SK-N-SH (cell line): ENCODE results near the gene CUL3. TPM values are rescaled to one million over a fixed set of nuclear protein-coding genes. Genes with fewer than 3 reads are reported as not detected.
A peak's percentile ranks its signal among the peaks of the same experiment; 100 is the strongest.

Experiments
- CTCF ChIA-PET: fragments of 300-600, 350-600 bp; formaldehyde crosslinking; extraction: SDS; loops from one replicate; lab custom pipeline; 2021; lab: Yijun Ruan, JAX
- POLR2A ChIA-PET: fragments of 350-600 bp; sonication (Branson Sonifier 250); formaldehyde crosslinking; extraction: SDS; loops from one replicate; lab custom pipeline; 2020; ENCODE audit warnings: antibody characterized with exemption, inconsistent platforms; lab: Yijun Ruan, JAX
- DNase-seq: peaks from one replicate; pipeline ENCODE4 v3.0.0; 2012
- H2AFZ ChIP-seq: fragments of 200-600 bp; sonication (generic); 2 replicates; pipeline ENCODE4 v1.8.1; 2016; ENCODE audit warnings: antibody characterized with exemption, mild to moderate bottlenecking, low read depth
- H3F3A ChIP-seq: fragments of 200-600 bp; sonication (generic); replicated peaks from 2 replicates; pipeline ENCODE3; 2016; ENCODE audit warnings: antibody characterized with exemption, mild to moderate bottlenecking; ENCODE audit not compliant: insufficient read depth
- H3K27ac ChIP-seq, 2 experiments: fragments of 200-500 bp in 1 of 2; fragments of 200-600 bp in 1 of 2; sonication (Bioruptor generic) in 1 of 2; sonication (generic), shearing (Covaris generic) in 1 of 2; 2 replicates each; pipeline versions ENCODE4 v1.5.1 to v1.6.1; 2014 to 2016; ENCODE audit warnings: low read depth in 2 of 2, inconsistent platforms in 1 of 2, low read length in 1 of 2, mild to moderate bottlenecking in 1 of 2, mixed read lengths in 1 of 2
- H3K27me3 ChIP-seq: fragments of 200-600 bp; sonication (generic), shearing (Covaris generic); 2 replicates; pipeline ENCODE4 v1.6.1; 2016; ENCODE audit warnings: mixed run types; ENCODE audit not compliant: insufficient read depth
- H3K36me3 ChIP-seq, 2 experiments: fragments of 200-500 bp in 1 of 2; fragments of 200-600 bp in 1 of 2; sonication (Bioruptor generic) in 1 of 2; sonication (generic) in 1 of 2; replicated peaks in 1 of 2; 2 replicates each; pipeline versions ENCODE3 to v1.5.1; 2014 to 2016; ENCODE audit warnings: low read length in 1 of 2, mild to moderate bottlenecking in 1 of 2; ENCODE audit not compliant: insufficient read depth in 2 of 2, control insufficient read depth in 1 of 2
- H3K4me1 ChIP-seq, 2 experiments: fragments of 200-500 bp in 1 of 2; fragments of 200-600 bp in 1 of 2; sonication (Bioruptor generic) in 1 of 2; sonication (generic), shearing (Covaris generic) in 1 of 2; 2 replicates each; pipeline versions ENCODE4 v1.5.1 to v1.6.1; 2014 to 2016; ENCODE audit warnings: low read depth in 1 of 2, low read length in 1 of 2, mixed run types in 1 of 2; ENCODE audit not compliant: insufficient read depth in 2 of 2, control insufficient read depth in 1 of 2
- H3K4me2 ChIP-seq: fragments of 200-600 bp; sonication (generic), shearing (Covaris generic); 2 replicates; pipeline ENCODE4 v1.6.1; 2017; ENCODE audit warnings: mixed run types
- H3K4me3 ChIP-seq, 2 experiments: fragments of 200-500 bp in 1 of 2; fragments of 200-600 bp in 1 of 2; sonication (Bioruptor generic) in 1 of 2; sonication (generic), shearing (Covaris generic) in 1 of 2; 2 replicates each; pipeline versions ENCODE4 v1.5.1 to v1.8.1; 2014 to 2016; ENCODE audit warnings: low read depth in 2 of 2, inconsistent platforms in 1 of 2, low read length in 1 of 2, mild to moderate bottlenecking in 1 of 2, mixed read lengths in 1 of 2, moderate library complexity in 1 of 2
- H3K79me2 ChIP-seq: fragments of 200-600 bp; sonication (generic); 2 replicates; pipeline ENCODE4 v1.8.1; 2017; ENCODE audit warnings: mild to moderate bottlenecking; ENCODE audit not compliant: insufficient read depth
- H3K9ac ChIP-seq: fragments of 200-600 bp; sonication (generic); 2 replicates; pipeline ENCODE4 v1.6.1; 2017; ENCODE audit warnings: mixed run types
- H3K9me2 ChIP-seq: fragments of 200-600 bp; sonication (generic); 2 replicates; pipeline ENCODE4 v1.6.1; 2017; ENCODE audit warnings: mixed run types
- H3K9me3 ChIP-seq: fragments of 200-600 bp; sonication (generic); 2 replicates; pipeline ENCODE4 v1.6.1; 2017; ENCODE audit warnings: mixed run types, mild to moderate bottlenecking, moderate library complexity
- H4K20me1 ChIP-seq: fragments of 200-600 bp; sonication (generic); 2 replicates; pipeline ENCODE4 v1.6.1; 2017; ENCODE audit warnings: mild to moderate bottlenecking, mixed run types; ENCODE audit not compliant: insufficient read depth
- CTCF ChIP-seq: fragments of 200-600 bp; sonication (generic); IDR thresholded peaks from 2 replicates; pipeline ENCODE4 v1.6.1; 2017; ENCODE audit warnings: antibody characterized with exemption, mild to moderate bottlenecking, moderate library complexity
- FOSL2 ChIP-seq: IDR thresholded peaks from 2 replicates; pipeline ENCODE4 v1.4.0; 2012; ENCODE audit warnings: low read depth, mild to moderate bottlenecking, moderate library complexity, borderline replicate concordance
- FOXM1 ChIP-seq: IDR thresholded peaks from 2 replicates; pipeline ENCODE4 v1.4.0; 2012; ENCODE audit warnings: low read depth, mild to moderate bottlenecking
- IRF3 ChIP-seq: fragments of 150-350 bp; IDR thresholded peaks from 2 replicates; pipeline ENCODE4 v1.6.1; 2016; ENCODE audit warnings: mild to moderate bottlenecking, low read depth, low read length
- NFIC ChIP-seq: IDR thresholded peaks from 2 replicates; pipeline ENCODE4 v1.4.0; 2012; ENCODE audit warnings: borderline replicate concordance
- RFX5 ChIP-seq: IDR thresholded peaks from 2 replicates; pipeline ENCODE4 v1.6.1; 2012; ENCODE audit warnings: mild to moderate bottlenecking, improper control_type of control experiment, low read length
- RXRA ChIP-seq: IDR thresholded peaks from 2 replicates; pipeline ENCODE4 v1.4.0; 2012; ENCODE audit warnings: low read depth, mild to moderate bottlenecking, borderline replicate concordance
- SMC3 ChIP-seq: IDR thresholded peaks from 2 replicates; pipeline ENCODE4 v1.6.1; 2012; ENCODE audit warnings: low read depth, low read length, improper control_type of control experiment
- TAF1 ChIP-seq: IDR thresholded peaks from 2 replicates; pipeline ENCODE4 v1.6.1; 2012; ENCODE audit warnings: low read depth, mild to moderate bottlenecking, low read length, moderate library complexity, borderline replicate concordance
- TCF12 ChIP-seq: IDR thresholded peaks from 2 replicates; pipeline ENCODE4 v1.4.0; 2012
- TEAD4 ChIP-seq: IDR thresholded peaks from 2 replicates; pipeline ENCODE4 v1.4.0; 2012; ENCODE audit warnings: mild to moderate bottlenecking, borderline replicate concordance; ENCODE audit not compliant: insufficient read depth
- YY1 ChIP-seq: IDR thresholded peaks from 2 replicates; pipeline ENCODE4 v1.4.0; 2012; ENCODE audit warnings: low read depth, mild to moderate bottlenecking
- WGBS: methylation state at CpG from one replicate; pipeline ENCODE4 v1.1.6; 2017; ENCODE audit warnings: low lambda C conversion rate; 5-methylcytosine and 5-hydroxymethylcytosine counted together
- polyA plus RNA-seq, 3 experiments: library from polyadenylated mRNA; depleted of rRNA; stranded (reverse); fragments of >200 nt; gene quantifications; 2 replicates each; pipeline ENCODE4 v1.2.3, GENCODE V29; 2012

CUL3 gene
- polyA plus RNA-seq, 1 of the 3 experiments (the other 2 are of a cell fraction) = 17.3 TPM

- Histone ChIP-seq H3F3A (peaks cover 7% of the 10 kb centered on the region), H3K79me2 (peaks cover 98% of the 10 kb centered on the region), H3K36me3 (peaks cover 26 to 34% of the 10 kb centered on the region in 2 experiments)
- TF ChIP-seq RXRA (no peak), FOXM1 (no peak), SMC3 (no peak), CTCF (no peak), FOSL2 (no peak), TAF1 (no peak), RFX5 (no peak), NFIC (no peak), IRF3 (no peak), TEAD4 (no peak)
- TF ChIP-seq, all 33 proteins: peak for 0
- Histone ChIP-seq H3K9me3 (no peaks in the 10 kb centered on the region), H3K4me2 (no peak overlapping the region), H4K20me1 (peaks cover 72% of the 10 kb centered on the region), H3K9me2 (no peaks in the 10 kb centered on the region), H3K9ac (no peak overlapping the region), H3K27me3 (no peaks in the 10 kb centered on the region), H2AFZ (no peak overlapping the region), H3K27ac (peak overlapping the region in 1 of 2 experiments; percentile 0; a peak in 1 of 4 replicates), H3K4me1 (peaks cover 0 to 10% of the 10 kb centered on the region in 2 experiments; a peak in 2 of 4 replicates), H3K4me3 (no peak overlapping the region)
- POLR2A ChIA-PET = no interaction called here
- no peak for DNase-seq
- CTCF ChIA-PET = no interaction called here
Measured at GRCh38 chr2:224556381-224556780, 28.8 kb downstream of the CUL3 start.

- H3K4me1 ChIP-seq = peaks cover 0 to 10% of the 10 kb centered on the region in 2 experiments; a peak in 2 of 4 replicates
- no peak for TF ChIP-seq TCF12
- no peak for TF ChIP-seq YY1
- H2AFZ ChIP-seq = no peak overlapping the region
- POLR2A ChIA-PET = no interaction called here
- no peaks in the 10 kb centered on the region for H3K27me3 ChIP-seq
- no peak overlapping the region for H3K4me2 ChIP-seq
- CTCF ChIA-PET = no interaction called here
- H3K9me2 ChIP-seq = no peaks in the 10 kb centered on the region
- 90% methylated on average over 4 of the region's 4 CpGs for WGBS
- peaks cover 98% of the 10 kb centered on the region for H3K79me2 ChIP-seq
- H3F3A ChIP-seq = peaks cover 7% of the 10 kb centered on the region
- H3K9me3 ChIP-seq = no peaks in the 10 kb centered on the region
- H3K27ac ChIP-seq = 0 out of 4 replicates have a peak overlapping the region, but pooled peaks of 1 of the 2 experiments have one; percentile 0
- peaks cover 67% of the 10 kb centered on the region for H4K20me1 ChIP-seq
- peaks cover 26 to 34% of the 10 kb centered on the region in 2 experiments for H3K36me3 ChIP-seq
- H3K9ac ChIP-seq = no peak overlapping the region
- H3K4me3 ChIP-seq = no peak overlapping the region
- DNase-seq = no peak
Measured at GRCh38 chr2:224555823-224556366, 29.3 kb downstream of the CUL3 start.
